SK-N-SH treated with all-trans-retinoic acid at 6 μM for 48 hours (cell line): ENCODE results near the gene ATOX1.

Experiments
- BACH2 ChIP-seq: fragments of 250-450 bp; sonication (Bioruptor Pico); IDR thresholded peaks from 2 replicates; pipeline ENCODE4 v1.9.0; 2021; ENCODE audit warnings: mild to moderate bottlenecking, borderline replicate concordance
- CREB5 ChIP-seq: fragments of 250-450 bp; sonication (Bioruptor Pico); IDR thresholded peaks from 2 replicates; pipeline ENCODE4 v1.5.1; 2020; ENCODE audit warnings: low read depth, mild to moderate bottlenecking, moderate library complexity
- ISL1 ChIP-seq: fragments of 250-450 bp; sonication (Bioruptor Pico); IDR thresholded peaks from 2 replicates; pipeline ENCODE4 v2.1.2; 2022; ENCODE audit warnings: mild to moderate bottlenecking, moderate library complexity
- PATZ1 ChIP-seq: fragments of 250-450 bp; sonication (Bioruptor Pico); IDR thresholded peaks from 2 replicates; pipeline ENCODE4 v1.8.0; 2020; ENCODE audit warnings: mild to moderate bottlenecking, moderate library complexity, borderline replicate concordance
- PPARA ChIP-seq: fragments of 250-450 bp; sonication (Bioruptor Pico); IDR thresholded peaks from 2 replicates; pipeline ENCODE4 v1.5.0; 2020; ENCODE audit warnings: mild to moderate bottlenecking, borderline replicate concordance
- RARB ChIP-seq: fragments of 250-450 bp; sonication (Bioruptor Pico); IDR thresholded peaks from 2 replicates; pipeline ENCODE4 v1.8.0; 2021; ENCODE audit warnings: mild to moderate bottlenecking, moderate library complexity
- TOX ChIP-seq: fragments of 250-450 bp; sonication (Bioruptor Pico); IDR thresholded peaks from 2 replicates; pipeline ENCODE4 v1.8.0; 2021; ENCODE audit warnings: mild to moderate bottlenecking, moderate library complexity, borderline replicate concordance
- ZC3H10 ChIP-seq: fragments of 250-450 bp; sonication (Bioruptor Pico); IDR thresholded peaks from 2 replicates; pipeline ENCODE4 v1.5.1; 2021; ENCODE audit warnings: mild to moderate bottlenecking, moderate library complexity
- ZFP3 ChIP-seq: fragments of 250-450 bp; sonication (Bioruptor Pico); IDR thresholded peaks from 2 replicates; pipeline ENCODE4 v1.5.0; 2020; ENCODE audit warnings: mild to moderate bottlenecking, moderate library complexity
- ZFP30 ChIP-seq: fragments of 450-650 bp; formaldehyde crosslinking; IDR thresholded peaks from 2 replicates; pipeline ENCODE4 v1.5.0; 2022; ENCODE audit warnings: mild to moderate bottlenecking, moderate library complexity
- ZNF565 ChIP-seq: fragments of 450-650 bp; formaldehyde crosslinking; conservative IDR thresholded peaks from 2 replicates; pipeline ENCODE4 v1.5.0; 2020; ENCODE audit warnings: low read depth, mild to moderate bottlenecking, moderate library complexity
- ZNF70 ChIP-seq: fragments of 450-650 bp; formaldehyde crosslinking; IDR thresholded peaks from 2 replicates; pipeline ENCODE4 v1.5.0; 2020; ENCODE audit warnings: mild to moderate bottlenecking, moderate library complexity
- TF ChIP-seq, protein P1 (sequence below): fragments of 250-450 bp; sonication (Bioruptor Pico); IDR thresholded peaks from 2 replicates; pipeline ENCODE4 v1.5.0; 2020; ENCODE audit warnings: mild to moderate bottlenecking, moderate library complexity

- TF ChIP-seq ISL1 (CRISPR knock-in tag) (no peak), PPARA (no peak), ZFP3 (CRISPR knock-in tag) (no peak), PATZ1 (no peak), RARB (CRISPR knock-in tag) (no peak), ZFP30 (CRISPR knock-in tag) (no peak), ZC3H10 (CRISPR knock-in tag) (no peak), TOX (CRISPR knock-in tag) (no peak), ZNF565 (CRISPR knock-in tag) (no peak), ZNF70 (CRISPR knock-in tag) (no peak), BACH2 (CRISPR knock-in tag) (no peak), CREB5 (CRISPR knock-in tag) (no peak)
- TF ChIP-seq, protein P1, sequence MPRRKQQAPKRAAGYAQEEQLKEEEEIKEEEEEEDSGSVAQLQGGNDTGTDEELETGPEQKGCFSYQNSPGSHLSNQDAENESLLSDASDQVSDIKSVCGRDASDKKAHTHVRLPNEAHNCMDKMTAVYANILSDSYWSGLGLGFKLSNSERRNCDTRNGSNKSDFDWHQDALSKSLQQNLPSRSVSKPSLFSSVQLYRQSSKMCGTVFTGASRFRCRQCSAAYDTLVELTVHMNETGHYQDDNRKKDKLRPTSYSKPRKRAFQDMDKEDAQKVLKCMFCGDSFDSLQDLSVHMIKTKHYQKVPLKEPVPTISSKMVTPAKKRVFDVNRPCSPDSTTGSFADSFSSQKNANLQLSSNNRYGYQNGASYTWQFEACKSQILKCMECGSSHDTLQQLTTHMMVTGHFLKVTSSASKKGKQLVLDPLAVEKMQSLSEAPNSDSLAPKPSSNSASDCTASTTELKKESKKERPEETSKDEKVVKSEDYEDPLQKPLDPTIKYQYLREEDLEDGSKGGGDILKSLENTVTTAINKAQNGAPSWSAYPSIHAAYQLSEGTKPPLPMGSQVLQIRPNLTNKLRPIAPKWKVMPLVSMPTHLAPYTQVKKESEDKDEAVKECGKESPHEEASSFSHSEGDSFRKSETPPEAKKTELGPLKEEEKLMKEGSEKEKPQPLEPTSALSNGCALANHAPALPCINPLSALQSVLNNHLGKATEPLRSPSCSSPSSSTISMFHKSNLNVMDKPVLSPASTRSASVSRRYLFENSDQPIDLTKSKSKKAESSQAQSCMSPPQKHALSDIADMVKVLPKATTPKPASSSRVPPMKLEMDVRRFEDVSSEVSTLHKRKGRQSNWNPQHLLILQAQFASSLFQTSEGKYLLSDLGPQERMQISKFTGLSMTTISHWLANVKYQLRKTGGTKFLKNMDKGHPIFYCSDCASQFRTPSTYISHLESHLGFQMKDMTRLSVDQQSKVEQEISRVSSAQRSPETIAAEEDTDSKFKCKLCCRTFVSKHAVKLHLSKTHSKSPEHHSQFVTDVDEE (CRISPR knock-in tag) = no peak
Measured at GRCh38 chr5:151757233-151758140, 944 bp downstream of the ATOX1 start.
